BE2C (cell line): ENCODE measurements around the gene PFN4.

Experiments used
- DNase-seq: peaks from one replicate; pipeline ENCODE4 v3.0.0-alpha.2; 2020
- H3K27me3 ChIP-seq: fragments of 250-450 bp; sonication (Bioruptor Pico); 2 replicates; pipeline ENCODE4 v1.5.1; 2020; ENCODE audit warnings: mild to moderate bottlenecking
- H3K36me3 ChIP-seq: fragments of 250-450 bp; sonication (Bioruptor Pico); 2 replicates; pipeline ENCODE4 v1.5.1; 2020; ENCODE audit warnings: mild to moderate bottlenecking
- H3K4me1 ChIP-seq: fragments of 250-450 bp; sonication (Bioruptor Pico); 2 replicates; pipeline ENCODE4 v1.5.1; 2020
- H3K4me3 ChIP-seq: 2 replicates; pipeline ENCODE4 v1.5.1; 2011; ENCODE audit warnings: low read depth, low read length
- H3K9me3 ChIP-seq: fragments of 250-450 bp; sonication (Bioruptor Pico); 2 replicates; pipeline ENCODE4 v1.5.1; 2020
- TF ChIP-seq, protein P1 (sequence below): IDR thresholded peaks from 2 replicates; pipeline ENCODE4 v1.5.1; 2012; ENCODE audit warnings: mild to moderate bottlenecking, low read depth, low read length

PFN4 gene

GRCh38 chr2:24083567-24084385, 39.4 kb downstream of the PFN4 start:
- DNase-seq, result peak; percentile 88
- H3K4me3 ChIP-seq, result peak overlapping the region; percentile 77
- H3K4me1 ChIP-seq, result peaks cover 4% of the 10 kb centered on the region; the same call in 1 of the 2 replicates
- TF ChIP-seq, protein P1, sequence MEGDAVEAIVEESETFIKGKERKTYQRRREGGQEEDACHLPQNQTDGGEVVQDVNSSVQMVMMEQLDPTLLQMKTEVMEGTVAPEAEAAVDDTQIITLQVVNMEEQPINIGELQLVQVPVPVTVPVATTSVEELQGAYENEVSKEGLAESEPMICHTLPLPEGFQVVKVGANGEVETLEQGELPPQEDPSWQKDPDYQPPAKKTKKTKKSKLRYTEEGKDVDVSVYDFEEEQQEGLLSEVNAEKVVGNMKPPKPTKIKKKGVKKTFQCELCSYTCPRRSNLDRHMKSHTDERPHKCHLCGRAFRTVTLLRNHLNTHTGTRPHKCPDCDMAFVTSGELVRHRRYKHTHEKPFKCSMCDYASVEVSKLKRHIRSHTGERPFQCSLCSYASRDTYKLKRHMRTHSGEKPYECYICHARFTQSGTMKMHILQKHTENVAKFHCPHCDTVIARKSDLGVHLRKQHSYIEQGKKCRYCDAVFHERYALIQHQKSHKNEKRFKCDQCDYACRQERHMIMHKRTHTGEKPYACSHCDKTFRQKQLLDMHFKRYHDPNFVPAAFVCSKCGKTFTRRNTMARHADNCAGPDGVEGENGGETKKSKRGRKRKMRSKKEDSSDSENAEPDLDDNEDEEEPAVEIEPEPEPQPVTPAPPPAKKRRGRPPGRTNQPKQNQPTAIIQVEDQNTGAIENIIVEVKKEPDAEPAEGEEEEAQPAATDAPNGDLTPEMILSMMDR, result no peak
- H3K36me3 ChIP-seq, result peaks cover 7% of the 10 kb centered on the region; the same call in 1 of the 2 replicates
- H3K27me3 ChIP-seq, result no peaks in the 10 kb centered on the region
- no peaks in the 10 kb centered on the region for H3K9me3 ChIP-seq

DNA sequence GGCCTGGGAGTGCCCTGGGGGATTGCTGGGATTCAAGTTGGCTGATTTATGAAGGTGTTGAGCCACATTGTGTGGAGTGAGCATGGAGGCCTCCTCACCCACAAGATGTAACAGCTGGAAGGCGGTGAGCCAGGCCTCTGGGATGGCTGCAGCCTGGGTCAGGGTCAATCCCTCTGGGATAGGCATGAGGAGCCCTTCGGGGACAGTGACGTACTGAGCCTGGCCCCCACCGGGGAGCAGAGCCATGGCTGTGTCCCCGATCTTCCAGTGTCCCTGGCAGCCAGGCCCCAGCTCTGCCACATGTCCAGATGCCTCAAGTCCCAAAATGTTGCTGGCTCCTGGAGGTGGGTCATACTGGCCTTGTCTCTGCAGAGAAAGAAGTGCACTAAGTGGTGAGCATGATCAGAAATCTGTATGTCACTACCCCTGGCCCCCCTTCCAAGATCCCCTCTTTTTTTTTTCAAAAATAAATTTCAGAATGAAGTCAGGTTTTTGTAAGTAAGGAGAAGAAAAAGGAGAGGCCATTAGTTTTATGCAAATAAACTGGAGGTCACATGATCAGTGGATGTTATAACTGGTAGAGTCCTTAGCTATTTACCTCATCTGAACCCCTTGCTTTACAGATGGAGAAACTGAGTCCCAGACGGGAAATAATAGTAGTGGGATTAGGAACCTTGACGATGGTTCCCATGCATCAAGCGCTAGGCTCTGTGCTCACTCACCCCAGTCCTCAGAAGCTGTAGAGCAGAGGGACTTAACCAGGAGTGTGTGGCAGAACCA, 40.2 kb downstream of the PFN4 start:
- no peaks in the 10 kb centered on the region for H3K27me3 ChIP-seq
- TF ChIP-seq, protein P1, result no peak
- peak overlapping the region; percentile 77 for H3K4me3 ChIP-seq
- H3K9me3 ChIP-seq, result no peaks in the 10 kb centered on the region
- H3K36me3 ChIP-seq, result peaks cover 7% of the 10 kb centered on the region; the same call in 1 of the 2 replicates
- no peak for DNase-seq
- peaks cover 4% of the 10 kb centered on the region; the same call in 1 of the 2 replicates for H3K4me1 ChIP-seq

DNA sequence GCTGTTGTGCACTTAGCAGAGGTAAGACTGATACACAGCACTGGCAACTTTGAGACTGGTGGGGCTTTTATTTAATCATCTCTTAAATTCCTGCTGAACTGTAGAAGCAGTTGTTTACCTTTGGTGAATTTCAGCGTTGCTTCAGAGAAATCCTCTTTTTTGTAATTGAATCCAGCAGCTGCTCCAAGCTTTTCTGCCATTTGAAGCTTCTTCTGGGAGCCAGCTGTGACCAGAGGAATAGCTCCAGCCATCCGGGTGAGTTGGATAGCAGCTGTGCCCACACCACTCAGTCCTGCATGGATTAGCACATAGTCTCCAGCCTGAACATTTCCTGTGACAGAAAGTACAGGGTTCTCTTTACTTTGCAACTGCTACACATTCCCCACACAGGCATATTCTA, 42.4 kb downstream of the PFN4 start:
- no peak overlapping the region for H3K4me3 ChIP-seq
- peaks cover 4% of the 10 kb centered on the region; the same call in 1 of the 2 replicates for H3K4me1 ChIP-seq
- DNase-seq, result no peak
- H3K36me3 ChIP-seq, result peaks cover 7% of the 10 kb centered on the region; the same call in 1 of the 2 replicates
- no peaks in the 10 kb centered on the region for H3K27me3 ChIP-seq
- TF ChIP-seq, protein P1, result no peak
- no peaks in the 10 kb centered on the region for H3K9me3 ChIP-seq

GRCh38 chr2:24077879-24078278, 45.3 kb downstream of the PFN4 start:
- Histone ChIP-seq H3K4me3 (no peak overlapping the region), H3K27me3 (no peaks in the 10 kb centered on the region), H3K4me1 (no peaks in the 10 kb centered on the region), H3K9me3 (no peaks in the 10 kb centered on the region), H3K36me3 (peaks cover 17% of the 10 kb centered on the region)
- DNase-seq, result no peak
- TF ChIP-seq, protein P1, result no peak

- Histone ChIP-seq H3K4me1 (no peaks in the 10 kb centered on the region), H3K36me3 (peaks cover 17% of the 10 kb centered on the region)
Measured at GRCh38 chr2:24077535-24077877, 45.6 kb downstream of the PFN4 start.

More at GRCh38 chr2:24077535-24077877, 45.6 kb downstream of the PFN4 start:
- no peaks in the 10 kb centered on the region for H3K9me3 ChIP-seq
- TF ChIP-seq, protein P1, result no peak
- H3K4me3 ChIP-seq, result no peak overlapping the region
- DNase-seq, result no peak
- no peaks in the 10 kb centered on the region for H3K27me3 ChIP-seq
